GM23338 (cell line): Measurements from ENCODE around the gene SLC1A4. TPM values are rescaled to one million over a fixed set of nuclear protein-coding genes. Genes with fewer than 3 reads are reported as not detected.

Experiments used
- ATAC-seq: fragments of 200-7000 bp; cut with Tn5 transposase; 3 replicates; pipeline ENCODE4 v1.9.1; 2020
- DNase-seq: peaks from one replicate; pipeline ENCODE4 v3.0.0-alpha.2; 2015; ENCODE audit warnings: low spot score
- H2AFZ ChIP-seq: fragments of 200-600 bp; sonication (generic); 2 replicates; pipeline ENCODE4 v1.8.0; 2016; ENCODE audit warnings: antibody characterized with exemption, mild to moderate bottlenecking, moderate library complexity
- H3F3A ChIP-seq: fragments of 200-600 bp; sonication (generic); replicated peaks from 2 replicates; pipeline ENCODE4 v1.8.0; 2017; ENCODE audit warnings: antibody characterized with exemption, mixed run types, low read depth
- H3K27ac ChIP-seq: fragments of 200-600 bp; sonication (generic); 2 replicates; pipeline ENCODE4 v1.6.1; 2016; ENCODE audit warnings: low read depth
- H3K27me3 ChIP-seq: fragments of 200-600 bp; sonication (generic); 2 replicates; pipeline ENCODE4 v1.8.0; 2016; ENCODE audit warnings: mild to moderate bottlenecking, mixed run types, moderate library complexity; ENCODE audit not compliant: insufficient read depth
- H3K36me3 ChIP-seq: fragments of 200-600 bp; sonication (generic); 2 replicates; pipeline ENCODE4 v1.8.0; 2016; ENCODE audit warnings: mild to moderate bottlenecking; ENCODE audit not compliant: insufficient read depth
- H3K4me1 ChIP-seq: fragments of 200-600 bp; sonication (generic); 2 replicates; pipeline ENCODE4 v1.8.0; 2016; ENCODE audit warnings: mild to moderate bottlenecking, moderate library complexity; ENCODE audit not compliant: insufficient read depth
- H3K4me2 ChIP-seq: fragments of 200-600 bp; sonication (generic); 2 replicates; pipeline ENCODE4 v1.7.1; 2017; ENCODE audit warnings: mixed run types
- H3K4me3 ChIP-seq: fragments of 200-600 bp; sonication (generic); 2 replicates; pipeline ENCODE4 v1.6.1; 2016; ENCODE audit warnings: mixed run types
- H3K79me2 ChIP-seq: fragments of 200-600 bp; sonication (generic); replicated peaks from 2 replicates; pipeline ENCODE4 v1.8.0; 2017; ENCODE audit warnings: mild to moderate bottlenecking; ENCODE audit not compliant: insufficient read depth
- H3K9me2 ChIP-seq: fragments of 200-600 bp; sonication (generic); 2 replicates; pipeline ENCODE4 v1.8.0; 2017; ENCODE audit not compliant: insufficient read depth
- H4K20me1 ChIP-seq: fragments of 200-600 bp; sonication (generic); replicated peaks from 2 replicates; pipeline ENCODE4 v1.8.0; 2017; ENCODE audit warnings: mild to moderate bottlenecking; ENCODE audit not compliant: insufficient read depth
- H3K27ac Mint-ChIP-seq: 2 replicates; pipeline ENCODE4 v1.8.0; 2020; ENCODE audit warnings: inconsistent platforms, mild to moderate bottlenecking, moderate library complexity, mixed read lengths
- H3K27me3 Mint-ChIP-seq: 3 replicates; pipeline ENCODE4 v1.8.0; 2022; ENCODE audit warnings: low read depth, mild to moderate bottlenecking, moderate library complexity, mixed read lengths, inconsistent platforms; ENCODE audit not compliant: insufficient read depth, poor library complexity
- H3K36me3 Mint-ChIP-seq: 3 replicates; pipeline ENCODE4 v1.8.0; 2021; ENCODE audit warnings: low read depth, mild to moderate bottlenecking, inconsistent platforms, moderate library complexity, mixed read lengths
- H3K4me1 Mint-ChIP-seq: 3 replicates; pipeline ENCODE4 v1.8.0; 2020; ENCODE audit warnings: mild to moderate bottlenecking, inconsistent platforms, mixed read lengths
- H3K4me3 Mint-ChIP-seq: 3 replicates; pipeline ENCODE4 v1.8.0; 2021; ENCODE audit warnings: moderate library complexity, mild to moderate bottlenecking, inconsistent platforms, mixed read lengths
- H3K9me3 Mint-ChIP-seq: 3 replicates; pipeline ENCODE4 v1.8.0; 2020; ENCODE audit warnings: moderate library complexity, mild to moderate bottlenecking, inconsistent platforms, mixed read lengths
- CREB1 ChIP-seq: fragments of 250-450 bp; sonication (Bioruptor Pico); IDR thresholded peaks from 2 replicates; pipeline ENCODE4 v1.5.0; 2020; ENCODE audit warnings: low read depth, mild to moderate bottlenecking, moderate library complexity
- CTCF ChIP-seq, 2 experiments: fragments of 200-600 bp in 1 of 2; sonication (generic) in 1 of 2; conservative IDR thresholded peaks; 2 replicates each; pipeline versions ENCODE4 v1.5.1 to v1.6.1; 2016 to 2017; ENCODE audit warnings: antibody characterized with exemption in 2 of 2, low read depth in 2 of 2, mild to moderate bottlenecking in 2 of 2, moderate library complexity in 1 of 2
- EZH2 ChIP-seq: fragments of 200-600 bp; sonication (generic); IDR thresholded peaks from one replicate; pipeline ENCODE4 v1.8.0; 2017; ENCODE audit warnings: antibody characterized with exemption, mild to moderate bottlenecking, low read depth; ENCODE audit not compliant: unreplicated experiment
- EZH2phosphoT487 ChIP-seq: fragments of 200-600 bp; sonication (generic); IDR thresholded peaks from one replicate; pipeline ENCODE4 v1.8.1; 2018; ENCODE audit warnings: antibody characterized with exemption; ENCODE audit not compliant: unreplicated experiment
- JUNB ChIP-seq: IDR thresholded peaks from one replicate; pipeline ENCODE4 v1.6.1; 2016; ENCODE audit warnings: antibody characterized with exemption; ENCODE audit not compliant: unreplicated experiment
- POLR2AphosphoS5 ChIP-seq: IDR thresholded peaks from 2 replicates; pipeline ENCODE4 v1.6.1; 2016; ENCODE audit warnings: antibody characterized with exemption, low read depth
- REST ChIP-seq: IDR thresholded peaks from one replicate; pipeline ENCODE4 v1.6.1; 2018; ENCODE audit warnings: antibody characterized with exemption; ENCODE audit not compliant: unreplicated experiment
- STAT1 ChIP-seq: IDR thresholded peaks from one replicate; pipeline ENCODE4 v1.6.1; 2016; ENCODE audit warnings: antibody characterized with exemption; ENCODE audit not compliant: unreplicated experiment
- ZNF114 ChIP-seq: fragments of 250-450 bp; sonication (Bioruptor Pico); IDR thresholded peaks from 2 replicates; pipeline ENCODE4 v1.5.0; 2020; ENCODE audit warnings: mild to moderate bottlenecking, moderate library complexity
- ZNF331 ChIP-seq: fragments of 250-450 bp; sonication (Bioruptor Pico); IDR thresholded peaks from 2 replicates; pipeline ENCODE4 v1.5.0; 2020; ENCODE audit warnings: low read depth, mild to moderate bottlenecking, moderate library complexity
- ZNF462 ChIP-seq: fragments of 250-450 bp; sonication (Bioruptor Pico); IDR thresholded peaks from 2 replicates; pipeline ENCODE4 v1.5.0; 2020; ENCODE audit warnings: mild to moderate bottlenecking, moderate library complexity
- polyA plus RNA-seq: library from polyadenylated mRNA; unstranded; fragments of >200 nt; fragmentation: Nextera tagmentation; extraction: Ambion mirVana; gene quantifications from 2 replicates; pipeline ENCODE4 v1.2.1, GENCODE V29; 2016
- total RNA-seq: library from RNA; depleted of rRNA; stranded (reverse); fragments of >200 nt; shearing (Covaris generic); gene quantifications from 2 replicates; pipeline ENCODE4 v1.2.3, GENCODE V29; 2014

Gene SLC1A4
- total and polyA plus RNA-seq, 2 experiments from 2014 or later, result 1.3 to 2.7 TPM

- H3F3A ChIP-seq, result no peaks in the 10 kb centered on the region
- H3K4me3 ChIP-seq, result no peak overlapping the region
- H3K27me3 Mint-ChIP-seq, result peaks cover 5% of the 10 kb centered on the region
- peaks cover 4% of the 10 kb centered on the region; the same call in 1 of the 2 replicates for H4K20me1 ChIP-seq
- no peak overlapping the region for H3K27ac ChIP-seq
- no peak overlapping the region for H3K27ac Mint-ChIP-seq
- H3K27me3 ChIP-seq, result no peaks in the 10 kb centered on the region
- no peaks in the 10 kb centered on the region for H3K79me2 ChIP-seq
- H2AFZ ChIP-seq, result no peak overlapping the region
- no peak for TF ChIP-seq POLR2AphosphoS5
- ATAC-seq (no peak), DNase-seq (no peak)
- no peaks in the 10 kb centered on the region; the same call in 1 of the 3 replicates for H3K36me3 Mint-ChIP-seq
- 0 out of 2 replicates have a peak, but pooled peaks cover 2% of the 10 kb centered on the region for H3K36me3 ChIP-seq
- H3K4me1 ChIP-seq, result no peaks in the 10 kb centered on the region
- no peak overlapping the region for H3K4me3 Mint-ChIP-seq
- H3K9me2 ChIP-seq, result no peaks in the 10 kb centered on the region
- H3K4me2 ChIP-seq, result no peak overlapping the region
- H3K4me1 Mint-ChIP-seq, result peaks cover 4% of the 10 kb centered on the region
- H3K9me3 Mint-ChIP-seq, result no peaks in the 10 kb centered on the region
These were observed 33.0 kb downstream of the SLC1A4 start for GRCh38 chr2:65022189-65022588.

- H3K4me1 Mint-ChIP-seq, result no peaks in the 10 kb centered on the region
- no peak overlapping the region for H3K27ac Mint-ChIP-seq
- no peak overlapping the region for H3K27ac ChIP-seq
- H3K27me3 Mint-ChIP-seq, result peaks cover 3% of the 10 kb centered on the region
- 0 out of 2 replicates have a peak, but pooled peaks cover 2% of the 10 kb centered on the region for H3K36me3 ChIP-seq
- H4K20me1 ChIP-seq, result peaks cover 4% of the 10 kb centered on the region; the same call in 1 of the 2 replicates
- H3K36me3 Mint-ChIP-seq, result no peaks in the 10 kb centered on the region; the same call in 1 of the 3 replicates
- H3K4me2 ChIP-seq, result no peak overlapping the region
- H3K9me3 Mint-ChIP-seq, result no peaks in the 10 kb centered on the region
- no peaks in the 10 kb centered on the region for H3K27me3 ChIP-seq
- no peak overlapping the region for H2AFZ ChIP-seq
- H3K4me1 ChIP-seq, result no peaks in the 10 kb centered on the region
- no peaks in the 10 kb centered on the region for H3K9me2 ChIP-seq
- no peaks in the 10 kb centered on the region for H3F3A ChIP-seq
- no peak for ATAC-seq
- H3K4me3 ChIP-seq, result no peak overlapping the region
- H3K4me3 Mint-ChIP-seq, result no peak overlapping the region
- no peak for DNase-seq
- no peaks in the 10 kb centered on the region for H3K79me2 ChIP-seq
- TF ChIP-seq POLR2AphosphoS5, result no peak
- TF ChIP-seq REST, result no peak
- TF ChIP-seq ZNF462 (CRISPR knock-in tag), result no peak
- no peak for TF ChIP-seq JUNB
- no peak for TF ChIP-seq EZH2phosphoT487
- TF ChIP-seq ZNF331, result no peak
- no peak for TF ChIP-seq CREB1
- TF ChIP-seq ZNF114 (CRISPR knock-in tag), result no peak
- TF ChIP-seq CTCF (conservative IDR thresholded peaks at IDR 0.05; ENCODE audit: low read depth in 2 of 2), result no peak; a peak in 1 of 4 replicates
- no peak for TF ChIP-seq STAT1
- no peak for TF ChIP-seq EZH2
These were observed 34.5 kb downstream of the SLC1A4 start for GRCh38 chr2:65023742-65024141.
